K562 (cell line): ENCODE measurements around the gene CCP110. TPM values are rescaled to one million over a fixed set of nuclear protein-coding genes. Genes with fewer than 3 reads are reported as not detected.

Experiments used
- GABPA ChIP-seq: fragments of 200-800 bp; sonication (Bioruptor generic); conservative IDR thresholded peaks from 2 replicates; pipeline ENCODE4 v1.6.1; 2016; ENCODE audit warnings: low read depth, missing genetic modification characterization, missing compliant biosample characterization
- MNT ChIP-seq, 2 experiments: fragments of 450-650 bp; conservative IDR thresholded peaks; 2 replicates each; pipeline ENCODE4 v1.6.1; 2017; ENCODE audit warnings: mild to moderate bottlenecking in 2 of 2, moderate library complexity in 2 of 2
- MTA2 ChIP-seq: fragments of 450-650 bp; IDR thresholded peaks from 2 replicates; pipeline ENCODE4 v1.6.1; 2016; ENCODE audit warnings: low read depth
- MYNN ChIP-seq, 2 experiments: sonication (generic); formaldehyde crosslinking in 1 of 2; IDR thresholded peaks; 2 replicates each; pipeline versions ENCODE4 v1.5.0 to v1.6.1; 2016 to 2020; ENCODE audit warnings: antibody characterized with exemption in 1 of 2, missing genetic modification reagents in 1 of 2
- POLR2AphosphoS5 ChIP-seq: IDR thresholded peaks from 2 replicates; pipeline ENCODE4 v1.6.1; 2011; ENCODE audit warnings: mild to moderate bottlenecking, low read depth, low read length, moderate library complexity; ENCODE audit not compliant: control insufficient read depth, insufficient read depth
- POLR2G ChIP-seq: fragments of 200-400 bp; formaldehyde crosslinking; IDR thresholded peaks from 2 replicates; pipeline ENCODE4 v1.6.1; 2017; ENCODE audit warnings: low read depth, mild to moderate bottlenecking, antibody characterized with exemption, low read length, moderate library complexity
- POU5F1 ChIP-seq: fragments of 150-350 bp; IDR thresholded peaks from 2 replicates; pipeline ENCODE4 v1.6.1; 2014; ENCODE audit warnings: borderline replicate concordance, low read length, low read depth, mild to moderate bottlenecking; ENCODE audit not compliant: partially characterized antibody
- RBBP5 ChIP-seq: fragments of 200-600 bp; sonication (generic); IDR thresholded peaks from 2 replicates; pipeline ENCODE4 v1.6.1; 2012; ENCODE audit warnings: borderline replicate concordance, mild to moderate bottlenecking, low read length, control low read depth, inconsistent platforms; ENCODE audit not compliant: insufficient read depth, poor library complexity, severe bottlenecking
- TAF1 ChIP-seq: IDR thresholded peaks from 2 replicates; pipeline ENCODE4 v1.6.1; 2011; ENCODE audit warnings: mild to moderate bottlenecking, low read length, moderate library complexity; ENCODE audit not compliant: insufficient read depth, control insufficient read depth, severe bottlenecking; ENCODE audit errors: extremely low read depth
- TFAP4 ChIP-seq: sonication (generic); formaldehyde crosslinking; IDR thresholded peaks from 2 replicates; pipeline ENCODE4 v1.8.0; 2022; ENCODE audit warnings: missing genetic modification reagents, mild to moderate bottlenecking, moderate library complexity, borderline replicate concordance
- TOE1 ChIP-seq, 2 experiments: fragments of 450-650 bp in 1 of 2; sonication (generic) in 1 of 2; formaldehyde crosslinking in 1 of 2; IDR thresholded peaks; 2 replicates each; pipeline versions ENCODE4 v1.7.1 to v1.8.0; 2016 to 2022; ENCODE audit warnings: borderline replicate concordance in 2 of 2, mild to moderate bottlenecking in 2 of 2, antibody characterized with exemption in 1 of 2, inconsistent platforms in 1 of 2, low read depth in 1 of 2, missing genetic modification reagents in 1 of 2, moderate library complexity in 1 of 2
- ZBTB40 ChIP-seq, 2 experiments: fragments of 450-650 bp in 1 of 2; sonication (generic) in 1 of 2; formaldehyde crosslinking in 1 of 2; IDR thresholded peaks; 2 replicates each; pipeline versions ENCODE4 v1.7.1 to v1.9.0; 2016 to 2022; ENCODE audit warnings: inconsistent platforms in 1 of 2, mild to moderate bottlenecking in 1 of 2, missing genetic modification reagents in 1 of 2
- polyA plus RNA-seq, 8 experiments: library from polyadenylated mRNA; depleted of rRNA in 4 of 8; stranded (reverse) in 5 of 8; unstranded in 3 of 8; fragments of >200 nt; fragmentation: Nextera tagmentation in 2 of 8; fragmentation: Illumina TruSeq in 1 of 8; extraction: Ambion mirVana in 2 of 8; extraction: Trizol in 1 of 8; gene quantifications; 2 replicates each; pipeline versions ENCODE4 v1.2.1 to v1.2.3, GENCODE V29; 2011 to 2014; ENCODE audit warnings: inconsistent platforms in 1 of 8, missing spikeins in 1 of 8
- total RNA-seq, 7 experiments: library from RNA; depleted of rRNA in 6 of 7; stranded (reverse); fragments of >200 nt in 6 of 7; fragmentation: Illumina TruSeq in 2 of 7; extraction: Trizol in 2 of 7; gene quantifications; 2 replicates each; pipeline versions ENCODE4 v1.2.1 to v1.2.3, GENCODE V29; 2011 to 2021; ENCODE audit warnings: low replicate concordance in 1 of 7

CCP110 gene
- total and polyA plus RNA-seq, 9 of the 15 experiments (the other 6 are each of a cell fraction or from before 2014, with no cell fraction given): 3.5 to 16.1 (median 12.1) TPM

- TF ChIP-seq MNT (conservative IDR thresholded peaks at IDR 0.05) (peak; percentile 66 to 84; a peak in 3 of 4 replicates), TOE1 (IDR thresholded peaks at IDR 0.05; ENCODE audit: borderline replicate concordance) (no peak), TOE1 (CRISPR knock-in tag; IDR thresholded peaks at IDR 0.05; ENCODE audit: borderline replicate concordance, low read depth) (no peak), POLR2AphosphoS5 (peak; percentile 54; the same call in 1 of the 2 replicates), GABPA (peak; percentile 93), POU5F1 (peak; percentile 90), MTA2 (no peak), TFAP4 (CRISPR knock-in tag) (peak; percentile 59; the same call in 1 of the 2 replicates), TAF1 (peak; percentile 71), RBBP5 (peak; percentile 73), MYNN (IDR thresholded peaks at IDR 0.05) (peak; percentile 44; the same call in 1 of the 2 replicates), MYNN (CRISPR knock-in tag; IDR thresholded peaks at IDR 0.05) (no peak), POLR2G (peak; percentile 94), ZBTB40 (IDR thresholded peaks at IDR 0.05) (peak; percentile 89), ZBTB40 (CRISPR knock-in tag; IDR thresholded peaks at IDR 0.05) (no peak)
These were observed at the start of gene CCP110 (continued) for GRCh38 chr16:19523559-19524355.
